Epithelial cell of prostate (primary cell): ENCODE data around the gene TOP3A.

Experiments
- DNase-seq: peaks from one replicate; pipeline ENCODE4 v3.0.0-alpha.2; 2011; ENCODE audit warnings: low read depth, low spot score
- H3K27ac ChIP-seq: fragments of 450-650 bp; 2 replicates; pipeline ENCODE4 v1.5.1; 2017; ENCODE audit warnings: mild to moderate bottlenecking

Gene TOP3A

DNA sequence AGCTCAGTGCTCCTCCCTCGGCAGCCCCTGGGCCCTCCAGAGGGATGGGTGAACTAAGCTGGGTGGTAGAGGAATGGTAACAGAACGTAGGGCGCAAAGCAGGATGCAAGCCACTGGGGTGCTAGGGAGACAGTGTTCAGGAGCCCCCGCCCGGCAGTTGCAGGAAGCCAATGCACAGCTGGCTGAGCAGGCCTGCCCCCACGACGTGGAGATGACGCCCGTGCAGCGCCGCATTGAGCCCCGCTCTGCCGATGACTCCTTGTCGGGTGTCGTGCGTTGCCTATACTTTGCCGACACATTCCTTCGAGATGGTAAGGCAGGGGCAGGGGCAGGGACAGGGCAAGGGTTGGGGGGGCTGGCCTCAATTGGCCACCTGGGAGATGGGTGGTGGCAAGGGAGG lies 76.5 kb downstream of the TOP3A start:
- DNase-seq, result no peak
- H3K27ac ChIP-seq, result no peak overlapping the region

- DNase-seq, result no peak
- H3K27ac ChIP-seq, result no peak overlapping the region
These were observed 77.3 kb downstream of the TOP3A start for GRCh38 chr17:18237461-18237860.

GRCh38 chr17:18236494-18236893 lies 78.3 kb downstream of the TOP3A start:
- H3K27ac ChIP-seq, result peak overlapping the region; percentile 88
- no peak for DNase-seq

GRCh38 chr17:18235743-18236256 lies 79.0 kb downstream of the TOP3A start:
- peak overlapping the region; percentile 88 for H3K27ac ChIP-seq
- DNase-seq, result no peak

GRCh38 chr17:18234853-18235380 lies 79.9 kb downstream of the TOP3A start:
- no peak for DNase-seq
- peak overlapping the region; percentile 88 for H3K27ac ChIP-seq

DNA sequence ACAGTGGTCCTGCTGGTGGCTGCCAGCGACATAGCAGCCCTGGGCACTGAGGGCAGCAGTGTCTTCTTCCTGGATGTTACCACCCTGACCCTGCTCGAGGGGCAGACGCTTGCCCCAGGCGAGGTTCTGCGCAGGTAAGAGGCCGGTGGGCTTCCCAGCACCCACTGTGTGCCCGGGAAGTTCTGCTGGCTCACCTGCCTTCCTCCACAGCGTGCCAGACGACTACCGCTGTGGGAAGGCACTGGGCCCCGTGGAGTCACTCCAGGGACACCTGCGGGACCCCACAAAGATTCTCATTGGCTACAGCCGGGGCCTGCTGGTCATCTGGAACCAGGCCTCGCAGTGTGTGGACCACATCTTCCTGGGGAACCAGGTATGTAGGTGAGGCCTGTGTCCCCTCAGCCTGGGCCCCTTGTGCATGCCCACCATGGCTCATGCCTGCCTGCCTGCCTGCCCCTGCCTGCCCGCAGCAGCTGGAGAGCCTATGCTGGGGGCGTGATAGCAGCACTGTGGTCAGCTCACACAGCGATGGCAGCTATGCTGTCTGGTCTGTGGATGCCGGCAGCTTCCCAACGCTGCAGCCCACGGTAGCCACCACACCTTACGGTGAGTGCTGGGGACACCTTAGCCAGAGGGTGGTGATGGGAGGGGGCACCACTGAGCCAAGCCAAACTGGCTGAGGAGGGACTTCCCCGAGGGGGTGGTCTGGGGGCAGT lies 80.8 kb downstream of the TOP3A start:
- no peak overlapping the region for H3K27ac ChIP-seq
- DNase-seq, result no peak

DNA sequence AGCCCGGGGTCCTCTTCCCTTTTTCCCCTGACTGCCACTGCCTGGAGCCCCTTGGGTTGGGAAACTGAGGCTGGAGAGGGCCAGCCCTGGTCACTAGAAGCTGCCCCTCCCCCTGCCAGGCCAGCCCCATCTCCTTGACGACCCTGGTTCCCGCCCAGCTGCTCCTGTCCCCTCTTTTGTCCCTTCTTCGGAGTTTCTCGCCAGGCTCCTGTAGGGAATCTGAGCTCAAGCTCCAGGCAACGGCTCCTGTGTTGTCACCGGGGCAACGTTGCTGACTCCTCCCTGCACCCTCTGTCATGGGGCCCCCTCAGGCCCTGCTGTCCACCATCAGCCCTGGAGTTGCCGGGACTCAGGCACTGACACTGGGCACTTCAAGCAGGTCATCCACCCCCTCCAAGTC lies 83.6 kb downstream of the TOP3A start:
- no peak for DNase-seq
- H3K27ac ChIP-seq, result no peak overlapping the region

GRCh38 chr17:18230288-18231141 lies 84.3 kb downstream of the TOP3A start:
- no peak overlapping the region for H3K27ac ChIP-seq
- DNase-seq, result no peak

GRCh38 chr17:18229771-18230170 lies 85.0 kb downstream of the TOP3A start:
- no peak overlapping the region for H3K27ac ChIP-seq
- DNase-seq, result no peak

DNA sequence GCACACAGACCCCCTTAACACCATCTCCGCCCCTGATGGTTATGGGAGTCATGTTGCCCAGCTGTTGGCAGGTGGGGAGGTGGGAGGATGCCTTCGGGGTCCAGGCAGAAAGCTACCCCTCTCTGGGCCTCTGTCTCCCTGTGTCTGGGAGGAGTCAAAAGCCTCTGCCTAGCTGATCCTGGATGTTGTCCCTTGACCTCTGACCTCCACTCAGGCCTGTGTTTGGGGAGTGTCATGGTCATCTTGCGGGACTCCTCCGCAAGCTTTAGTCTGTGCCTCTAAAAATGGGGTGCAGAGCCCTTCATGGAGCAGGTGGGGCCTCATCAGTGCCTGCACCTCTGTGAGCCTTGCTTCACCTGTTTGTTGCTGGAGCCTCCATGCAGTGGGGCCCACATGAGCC lies 85.5 kb downstream of the TOP3A start:
- H3K27ac ChIP-seq, result no peak overlapping the region
- DNase-seq, result no peak

DNA sequence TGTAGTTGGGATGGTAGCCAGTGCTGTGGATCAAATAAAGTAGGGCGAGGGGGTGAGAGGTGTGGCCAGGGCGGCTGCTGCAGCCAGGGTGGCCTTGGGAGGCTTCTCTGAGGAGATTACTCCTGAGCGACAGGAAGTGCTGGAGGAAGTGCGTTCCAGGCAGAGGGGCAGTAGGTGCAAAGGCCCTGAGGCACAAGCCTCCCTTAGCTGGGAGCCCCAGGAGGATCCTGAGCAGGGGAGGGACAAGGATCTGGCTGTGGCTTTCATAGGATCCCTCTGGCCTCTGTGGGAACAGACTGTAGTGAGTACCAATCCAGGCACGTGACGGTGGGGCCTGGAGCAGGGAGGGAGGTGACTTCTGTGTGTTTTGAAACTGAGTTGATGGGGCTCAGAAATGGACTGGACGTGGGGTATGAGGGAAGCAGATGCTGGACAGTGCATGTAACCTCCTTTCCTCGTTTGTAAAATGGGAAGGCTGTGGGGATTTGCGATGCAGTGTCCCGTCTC lies 86.6 kb downstream of the TOP3A start:
- no peak overlapping the region for H3K27ac ChIP-seq
- DNase-seq, result no peak

- no peak for DNase-seq
- no peak overlapping the region for H3K27ac ChIP-seq
These were observed 87.2 kb downstream of the TOP3A start for GRCh38 chr17:18227635-18228034.

DNA sequence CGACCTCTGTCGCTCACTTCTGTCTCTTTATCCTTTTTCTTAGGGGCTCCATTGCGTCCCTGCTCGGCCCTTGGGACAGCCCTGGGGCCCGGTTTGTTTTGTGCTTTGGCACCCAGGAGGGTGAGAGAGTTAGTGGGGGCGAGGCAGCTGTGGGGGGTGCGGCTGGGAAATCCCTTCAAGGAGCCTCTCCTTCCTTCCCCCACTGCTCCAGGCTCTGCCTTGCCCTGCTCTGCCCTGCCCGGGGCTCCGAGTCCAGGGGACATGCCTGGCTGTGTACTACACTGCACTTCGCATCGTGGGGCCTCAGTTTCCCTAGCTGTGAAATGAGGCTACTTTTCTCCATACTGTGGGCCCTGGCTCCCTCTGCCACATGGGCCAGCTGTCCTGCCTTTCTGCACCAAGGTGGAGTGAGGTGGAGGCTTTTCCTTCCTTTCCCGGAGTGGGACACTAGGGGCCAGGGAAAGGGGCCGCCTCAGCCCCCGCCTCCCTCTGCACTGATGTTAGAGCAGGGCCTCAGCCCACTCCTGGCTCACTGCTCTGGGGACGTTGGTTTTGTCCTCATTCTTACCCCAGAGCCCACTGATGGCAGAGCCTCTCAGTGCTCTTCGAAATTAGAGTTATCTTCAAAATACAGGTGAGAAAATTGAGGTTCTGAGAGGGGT lies 88.4 kb downstream of the TOP3A start:
- H3K27ac ChIP-seq, result no peak overlapping the region
- DNase-seq, result no peak

- H3K27ac ChIP-seq, result no peak overlapping the region
- DNase-seq, result no peak
These were observed 89.0 kb downstream of the TOP3A start for GRCh38 chr17:18225642-18226283.

GRCh38 chr17:18225121-18225641 lies 89.6 kb downstream of the TOP3A start, which contains the start of gene LLGL1:
TSS of gene LLGL1 (plus strand) at chr17:18225635. CDS start at chr17:18225683, 48 bp downstream.
- no peak within 1 kb of the TSS for H3K27ac ChIP-seq
- peak; percentile 53 for DNase-seq

DNA sequence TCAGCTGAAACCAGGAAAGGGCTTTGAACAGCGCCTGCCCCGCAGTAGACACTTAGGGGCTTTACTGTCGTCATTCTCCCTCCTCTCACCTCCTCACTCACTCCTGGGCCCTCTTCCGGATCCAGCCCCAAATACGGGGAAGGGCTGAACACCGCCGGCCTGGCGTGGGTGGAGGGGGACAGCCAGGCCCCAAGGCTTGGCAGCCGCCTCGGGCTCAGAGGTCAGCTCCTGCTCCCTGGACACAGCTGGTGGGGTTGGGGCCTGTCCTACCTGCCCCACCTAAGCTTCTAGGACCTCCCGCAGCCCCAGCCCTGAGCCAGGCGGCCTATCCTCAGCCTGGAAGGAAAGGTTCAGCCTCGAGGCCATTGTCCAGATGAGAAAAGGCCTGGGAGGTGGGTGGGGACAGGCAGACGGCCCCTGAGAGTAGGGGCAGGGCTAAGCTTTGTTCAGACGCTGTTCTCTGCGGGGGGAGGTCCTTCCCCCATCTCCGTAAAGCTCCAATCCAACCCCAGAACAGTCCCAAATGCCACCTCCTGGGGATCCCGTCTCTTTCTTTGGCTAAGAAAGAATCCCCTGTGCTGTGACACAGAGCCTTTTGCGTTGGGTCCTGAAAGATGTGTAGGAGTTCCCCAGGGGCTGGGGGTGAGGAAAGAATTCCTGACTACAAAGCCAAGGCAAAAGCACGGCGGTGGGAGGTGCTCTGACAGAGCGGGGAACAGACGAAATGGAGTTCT lies 90.2 kb downstream of the TOP3A start:
- no peak for DNase-seq

GRCh38 chr17:18224053-18224386 lies 90.8 kb downstream of the TOP3A start:
- no peak for DNase-seq
- H3K27ac ChIP-seq, result no peak overlapping the region

More for the DNA sequence above, 90.2 kb downstream of the TOP3A start:
- H3K27ac ChIP-seq, result no peak overlapping the region
